GM18505 (cell line): ENCODE measurements around the gene FOXP1.

ENCODE experiments used
- ATAC-seq: cut with Tn5 transposase; IDR thresholded peaks from one replicate; pipeline ENCODE4 v1.9.1; 2021; ENCODE audit not compliant: unreplicated experiment
- POLR2A ChIP-seq: IDR thresholded peaks from 4 replicates; pipeline ENCODE4 v1.6.1; 2011; ENCODE audit warnings: borderline replicate concordance; ENCODE audit not compliant: insufficient read depth, insufficient read length; ENCODE audit errors: extremely low read depth

Gene FOXP1

GRCh38 chr3:71099997-71100719 is 483.4 kb downstream of the FOXP1 start:
- TF ChIP-seq POLR2A: no peak
- no peak for ATAC-seq

DNA sequence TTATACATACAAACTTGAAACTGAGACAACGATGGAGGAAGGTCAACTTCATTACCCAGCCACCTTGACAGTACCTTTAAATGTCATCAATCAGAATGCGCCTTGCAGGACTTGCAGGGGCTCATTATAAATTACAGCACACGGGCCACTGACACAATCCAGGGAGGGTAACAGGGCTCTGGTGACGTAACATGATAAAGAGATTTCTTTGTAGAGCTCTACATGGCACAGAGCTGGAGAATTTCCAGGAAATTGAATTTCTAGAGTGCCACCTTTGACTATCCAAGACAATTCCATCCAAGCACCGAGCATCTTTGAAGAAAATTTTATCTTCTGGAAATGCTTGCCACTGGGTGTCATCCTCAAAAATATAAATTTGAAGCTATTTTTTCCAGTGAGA is 486.0 kb downstream of the FOXP1 start:
- no peak for ATAC-seq
- TF ChIP-seq POLR2A: no peak

DNA sequence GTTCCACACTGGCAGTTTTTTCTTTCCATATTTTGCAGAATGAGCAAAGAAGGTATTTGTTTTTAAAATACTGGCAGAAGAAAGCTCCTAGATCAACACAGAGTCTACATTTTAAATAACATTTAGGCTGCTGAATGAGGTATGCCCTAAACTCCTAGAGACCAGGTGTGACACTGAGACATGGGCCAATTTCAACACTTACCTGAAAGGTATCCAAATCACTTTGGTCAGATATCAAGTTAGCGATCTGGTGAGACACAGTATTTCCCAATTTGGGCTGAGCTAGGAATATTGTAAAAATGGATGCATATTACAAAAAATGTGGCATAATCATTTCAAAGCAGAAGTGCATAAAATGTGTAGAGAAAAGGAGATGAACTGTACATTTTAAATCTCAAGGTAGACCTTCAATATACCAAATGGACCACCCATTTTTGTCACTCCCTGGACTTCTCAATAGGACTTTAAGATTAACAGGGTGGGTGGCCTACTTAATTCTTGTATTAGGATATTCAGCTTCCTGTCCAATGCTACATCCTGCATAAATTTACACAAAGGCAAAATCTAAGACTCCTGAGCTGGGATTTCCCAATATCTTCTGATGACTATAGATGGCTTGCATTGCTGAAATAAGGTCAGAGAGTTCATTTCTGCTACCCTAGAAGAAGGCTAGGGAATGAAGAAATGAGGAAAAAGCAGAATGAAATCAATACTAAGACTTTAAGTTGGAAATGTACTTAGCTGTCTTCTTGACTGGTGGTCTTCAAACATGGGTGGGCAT is 487.8 kb downstream of the FOXP1 start:
- TF ChIP-seq POLR2A: no peak
- no peak for ATAC-seq

GRCh38 chr3:71094658-71095209 is 488.8 kb downstream of the FOXP1 start:
- no peak for TF ChIP-seq POLR2A
- ATAC-seq: no peak

DNA sequence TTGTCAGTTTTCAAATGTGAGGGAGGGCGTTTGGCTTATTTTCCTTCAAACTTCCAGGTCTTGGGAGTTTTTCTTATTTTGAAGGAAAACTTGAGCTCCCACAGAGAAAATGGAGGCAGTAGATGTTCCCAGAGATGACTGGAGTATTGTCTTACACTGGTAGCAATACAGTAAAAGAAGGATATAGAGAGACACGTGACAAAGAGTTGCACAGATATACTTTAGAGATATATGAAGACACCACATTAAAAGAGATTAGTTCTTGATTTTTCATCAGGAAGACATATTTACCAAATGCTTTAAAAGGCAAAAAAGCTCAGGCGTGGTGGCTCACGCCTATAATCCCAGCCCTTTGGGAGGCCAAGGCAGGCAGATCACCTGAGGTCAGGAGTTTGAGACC is 490.9 kb downstream of the FOXP1 start:
- no peak for ATAC-seq
- TF ChIP-seq POLR2A: no peak

DNA sequence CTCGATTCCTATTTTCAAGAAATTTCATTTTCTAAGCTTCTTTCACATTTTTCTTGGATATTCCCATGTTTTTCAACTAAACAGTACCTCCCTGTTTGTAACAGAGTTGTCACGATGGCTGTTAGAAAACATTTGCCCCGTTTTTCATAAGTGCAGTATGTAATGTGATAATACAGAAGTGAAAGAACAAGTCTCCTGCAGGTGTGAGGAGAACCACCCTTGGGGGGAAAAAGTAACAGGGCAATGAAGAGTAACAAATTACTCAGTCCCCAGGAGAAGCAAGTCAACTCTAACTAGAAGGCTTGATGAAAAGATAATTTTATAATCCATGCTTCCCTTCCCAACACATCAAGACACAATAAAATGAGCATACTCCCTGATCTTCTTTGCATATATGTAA is 493.3 kb downstream of the FOXP1 start:
- ATAC-seq: peak; percentile 34
- TF ChIP-seq POLR2A: no peak

GRCh38 chr3:71089271-71089847 is 494.2 kb downstream of the FOXP1 start:
- no peak for ATAC-seq
- TF ChIP-seq POLR2A: no peak

GRCh38 chr3:71088742-71089141 is 494.8 kb downstream of the FOXP1 start:
- ATAC-seq: no peak

DNA sequence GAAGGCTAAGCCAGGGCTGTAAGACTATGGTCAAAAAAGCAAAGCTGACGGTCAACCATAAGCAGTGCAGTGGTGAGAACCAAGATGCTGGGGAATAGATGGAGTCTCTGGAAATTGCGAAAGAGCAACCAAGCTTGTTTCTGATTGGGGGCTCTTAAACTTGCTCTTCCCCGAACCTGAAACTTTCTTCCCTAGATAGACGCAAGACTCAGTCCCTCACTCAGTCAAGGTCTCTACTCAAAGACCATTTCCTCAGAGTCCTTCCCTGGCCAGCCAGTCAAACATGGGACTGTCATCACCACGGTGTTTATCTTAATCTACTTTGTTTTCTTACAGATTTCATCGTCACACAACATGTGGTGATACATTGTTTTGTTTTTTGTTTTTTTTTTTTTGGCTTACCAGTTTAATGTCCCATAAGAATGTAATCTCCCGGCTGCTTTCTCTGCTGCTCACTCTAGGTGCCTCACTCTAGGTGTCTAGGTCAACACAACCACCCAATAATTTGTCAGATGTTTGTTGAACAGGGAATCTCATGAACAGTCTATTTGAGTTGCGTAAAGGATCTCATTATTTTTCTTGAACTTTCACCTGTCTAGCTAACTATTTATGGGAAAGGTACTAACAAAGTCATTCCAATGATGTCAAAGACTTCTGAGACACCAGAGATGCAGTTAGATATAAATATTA is 495.4 kb downstream of the FOXP1 start:
- no peak for TF ChIP-seq POLR2A
- ATAC-seq: no peak

More at GRCh38 chr3:71088742-71089141, 494.8 kb downstream of the FOXP1 start:
- TF ChIP-seq POLR2A: no peak

DNA sequence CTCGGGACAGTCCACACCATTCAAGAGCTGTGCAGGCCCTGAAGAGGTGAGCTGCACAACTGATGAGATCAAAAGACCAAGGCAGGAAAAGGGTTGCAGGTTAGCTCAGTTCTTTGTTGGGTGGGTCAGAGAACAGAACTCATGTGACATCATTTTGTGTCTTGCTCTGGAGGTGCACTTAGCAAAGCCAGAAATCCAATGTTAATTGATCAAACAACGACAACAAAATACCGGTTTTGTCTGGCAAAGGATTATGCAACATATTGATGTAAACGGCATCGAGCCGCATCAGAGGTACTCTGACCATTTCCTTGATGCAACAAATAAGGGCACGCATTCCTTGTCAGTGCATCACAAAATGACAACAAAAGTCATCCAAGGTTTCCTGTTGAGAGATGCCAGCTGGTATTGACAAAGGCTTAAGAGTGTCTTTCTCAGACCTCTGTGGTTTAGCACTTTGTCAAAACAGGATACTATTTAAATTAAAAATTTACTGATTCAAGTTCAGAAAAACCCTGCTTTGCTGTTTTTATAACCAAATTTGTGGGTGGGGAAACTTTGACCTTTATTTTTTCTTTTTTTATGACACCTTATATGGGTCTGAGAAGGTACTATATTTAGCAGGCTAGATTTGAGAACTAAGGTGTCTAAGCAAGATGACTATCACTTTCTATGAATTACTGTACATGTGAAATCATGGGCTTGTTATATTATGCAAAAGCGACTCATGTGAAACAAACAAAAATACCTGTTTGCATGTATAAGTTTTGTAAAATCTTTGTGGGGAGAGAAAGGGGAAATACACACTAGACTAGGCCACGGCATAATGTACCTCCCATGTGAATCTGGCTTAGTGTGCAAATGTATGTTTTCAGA is 496.1 kb downstream of the FOXP1 start:
- ATAC-seq: peak; percentile 90
- TF ChIP-seq POLR2A: no peak

DNA sequence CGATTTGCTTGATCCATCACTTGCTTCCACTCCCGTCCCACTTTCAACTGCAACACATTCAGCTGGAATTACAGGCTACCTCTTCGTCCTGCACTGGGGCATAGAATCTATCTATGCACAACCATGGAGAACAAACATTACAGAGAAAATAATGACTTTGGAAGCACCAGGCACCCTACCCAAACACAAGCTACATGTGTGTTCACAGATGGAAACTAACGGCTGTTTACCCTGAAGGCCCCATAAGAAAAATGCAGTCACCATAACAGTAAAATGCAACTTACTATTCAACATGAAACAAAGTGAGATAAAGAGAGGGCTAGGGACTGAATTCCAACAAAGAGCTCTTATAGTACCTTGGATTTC is 496.8 kb downstream of the FOXP1 start:
- TF ChIP-seq POLR2A: no peak
- ATAC-seq: no peak

DNA sequence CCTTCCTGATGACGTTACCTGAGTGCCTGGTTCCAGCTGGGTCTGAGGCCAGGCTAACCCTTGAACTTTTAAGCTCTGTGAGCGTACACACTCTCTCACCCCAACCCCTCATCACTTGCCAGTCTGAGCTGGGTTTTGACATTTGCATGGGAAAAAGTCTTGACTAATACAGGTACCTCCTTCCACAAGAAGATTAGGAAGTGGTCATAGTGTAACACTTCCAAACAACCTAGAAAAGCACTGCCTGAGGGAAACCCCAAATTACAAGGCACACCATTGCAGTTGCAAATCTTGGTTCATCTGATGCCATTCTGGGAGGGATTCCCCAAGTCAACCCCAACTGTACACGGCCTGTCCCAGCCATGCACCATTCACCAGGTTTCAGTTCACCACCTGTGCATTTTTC is 499.8 kb downstream of the FOXP1 start:
- ATAC-seq: peak; percentile 21
- TF ChIP-seq POLR2A: no peak
